ENCODE data around the gene SLC48A1.
A peak's percentile ranks its signal among the peaks of the same experiment; 100 is the strongest.

Gene SLC48A1

DNA sequence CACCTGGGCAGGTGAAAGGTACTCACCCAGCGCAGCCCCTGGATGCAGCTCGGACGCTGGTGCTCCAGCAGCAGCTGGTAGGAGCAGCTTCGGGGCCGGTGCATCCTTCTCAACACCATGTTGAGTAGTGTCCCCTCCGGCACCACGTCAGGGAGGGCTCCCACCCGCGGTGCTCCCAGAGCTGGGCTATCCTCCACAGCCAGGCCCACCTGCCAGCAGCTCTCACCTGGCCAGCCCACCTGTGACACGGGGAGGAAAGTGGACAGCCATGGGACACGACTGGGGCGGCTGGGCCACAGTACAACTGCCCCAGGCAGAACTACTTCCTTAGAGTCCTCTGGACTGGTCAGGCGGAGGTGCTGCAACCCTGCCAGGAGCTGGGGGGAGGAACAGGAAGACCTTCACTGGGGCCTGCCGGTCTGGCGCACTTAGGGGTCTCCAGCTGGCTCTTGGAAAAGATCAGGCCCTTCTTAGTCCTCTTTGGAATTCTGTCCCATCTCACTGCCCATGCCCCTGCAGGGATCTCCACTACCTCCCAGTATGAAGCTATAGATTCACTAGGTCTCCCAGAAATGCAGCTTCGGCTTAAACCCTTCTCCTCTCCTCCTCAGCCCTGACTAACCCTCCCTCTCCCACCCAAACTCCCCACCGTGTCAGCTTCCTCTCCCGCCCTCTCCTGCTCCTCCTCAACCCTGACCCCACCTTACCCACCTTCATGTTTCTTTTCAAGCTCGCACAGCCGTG lies 15.0 kb upstream of the SLC48A1 start:
- DNase-seq: peak in 30 of 58 donors; percentile 20 to 75 (median 43)

DNA sequence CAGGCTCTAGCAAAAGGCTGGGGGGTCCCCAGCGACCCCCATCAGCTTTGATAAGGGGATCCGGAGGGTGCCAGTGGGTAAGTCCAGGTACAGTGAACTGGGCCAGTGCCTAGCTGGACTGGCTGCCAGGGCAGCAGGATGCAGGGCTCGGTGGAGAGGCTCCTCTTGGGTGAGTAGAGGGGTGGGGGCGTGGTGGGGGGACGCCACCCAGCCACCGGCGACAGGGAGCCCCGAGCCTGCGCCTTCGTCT lies 14.5 kb upstream of the SLC48A1 start:
- DNase-seq: peak in 1 of 58 donors; percentile 60

DNA sequence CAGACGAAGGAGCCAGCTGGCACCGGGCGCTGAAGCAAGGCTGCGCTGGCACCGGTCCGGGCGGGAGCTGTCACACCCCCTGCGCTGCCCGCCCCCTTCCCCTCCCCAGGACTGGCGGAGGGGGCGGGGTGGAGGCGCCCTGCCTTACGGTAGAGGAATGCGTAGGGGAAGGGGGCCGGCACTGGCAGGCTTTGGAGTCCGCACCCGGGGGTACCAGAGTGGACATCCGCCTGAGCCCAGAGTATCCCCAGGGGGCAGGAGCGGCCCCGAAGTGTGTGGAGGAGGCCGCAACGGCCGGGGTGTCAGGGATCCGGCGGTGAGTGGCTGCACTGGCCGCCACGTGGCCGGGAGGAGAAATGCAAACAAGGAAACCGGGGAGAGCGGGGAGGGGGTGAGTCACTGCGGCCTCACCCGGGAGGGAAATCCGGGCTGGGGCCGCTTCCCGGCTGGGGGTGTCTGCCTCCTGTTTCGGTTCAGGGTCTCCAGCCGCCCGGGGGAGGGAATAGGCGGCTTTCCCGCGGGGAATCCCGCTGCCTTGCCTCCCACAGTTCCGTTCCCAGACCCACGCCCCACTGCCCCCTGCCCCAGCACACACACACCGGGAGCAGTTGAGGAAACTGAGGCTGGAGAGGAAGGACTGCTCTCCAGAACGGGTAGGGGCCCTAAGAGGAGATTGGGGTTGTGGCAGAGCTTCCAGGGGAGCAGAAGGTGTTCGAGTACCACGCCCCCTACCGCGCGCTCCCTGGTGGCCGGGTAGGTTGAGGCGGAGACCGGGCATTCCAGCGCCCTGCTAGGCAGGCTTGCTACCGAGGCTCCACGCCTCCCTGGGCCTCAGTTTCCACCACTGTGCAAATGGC lies 14.0 kb upstream of the SLC48A1 start, which contains the start of gene RAPGEF3:
Gene RAPGEF3, minus strand, starts transcription at position 47 of the 857 bp plus-strand sequence. CDS start 324 bp downstream, outside the sequence.
- DNase-seq: peak; percentile 64 to 99 (median 92)

- DNase-seq: no peak
These were observed 10.1 kb upstream of the SLC48A1 start for GRCh38 chr12:47762850-47763465.

DNA sequence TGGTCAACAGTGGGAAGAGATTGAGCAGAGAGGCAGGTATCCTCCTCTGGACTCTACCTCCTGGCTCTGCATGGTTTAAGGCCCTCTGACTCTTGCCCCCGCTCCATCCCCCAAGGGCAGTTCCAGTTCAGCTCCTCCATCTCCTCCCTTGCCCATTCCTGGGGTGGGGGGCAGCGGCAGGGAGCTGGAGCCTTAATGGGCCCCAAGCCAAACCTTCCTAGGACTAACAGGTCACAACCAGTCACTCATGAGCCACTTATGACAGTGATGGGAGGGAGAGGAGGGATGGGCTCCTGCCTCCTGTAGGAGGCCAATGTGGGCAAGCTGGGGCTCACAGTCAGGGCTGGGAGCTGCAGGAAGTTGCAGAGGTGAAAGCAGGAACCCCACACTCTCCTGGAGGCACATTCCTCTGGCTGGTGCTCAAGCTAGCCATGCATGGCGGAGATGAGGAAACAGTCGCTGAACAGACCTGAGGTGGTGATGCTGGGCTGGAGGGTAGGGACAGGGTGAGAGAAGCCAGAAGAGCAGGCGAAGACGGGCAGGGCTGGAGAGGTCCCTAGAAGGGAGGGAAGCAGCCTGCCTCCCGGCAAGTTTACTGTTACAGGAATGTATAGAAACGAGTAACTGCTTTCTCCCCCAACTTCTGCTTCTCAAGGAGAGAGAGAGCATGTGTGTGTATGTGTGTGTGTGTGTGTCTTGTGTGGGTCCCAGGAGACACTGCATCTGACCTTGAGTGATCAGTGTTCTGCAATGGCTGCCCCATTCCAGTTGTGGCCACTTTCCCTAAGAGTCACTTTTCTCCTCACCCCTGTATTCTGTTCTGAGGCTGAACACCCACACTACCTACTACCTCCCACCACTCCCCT lies 9.3 kb upstream of the SLC48A1 start:
- DNase-seq: no peak

- DNase-seq: no peak
These were observed 6.4 kb upstream of the SLC48A1 start for GRCh38 chr12:47766502-47767215.

- DNase-seq: peak in 22 of 58 donors; percentile 6 to 62 (median 33)
These were observed 5.8 kb upstream of the SLC48A1 start for GRCh38 chr12:47767216-47767724.

GRCh38 chr12:47768323-47768811 lies 4.7 kb upstream of the SLC48A1 start:
- no peak for DNase-seq

DNA sequence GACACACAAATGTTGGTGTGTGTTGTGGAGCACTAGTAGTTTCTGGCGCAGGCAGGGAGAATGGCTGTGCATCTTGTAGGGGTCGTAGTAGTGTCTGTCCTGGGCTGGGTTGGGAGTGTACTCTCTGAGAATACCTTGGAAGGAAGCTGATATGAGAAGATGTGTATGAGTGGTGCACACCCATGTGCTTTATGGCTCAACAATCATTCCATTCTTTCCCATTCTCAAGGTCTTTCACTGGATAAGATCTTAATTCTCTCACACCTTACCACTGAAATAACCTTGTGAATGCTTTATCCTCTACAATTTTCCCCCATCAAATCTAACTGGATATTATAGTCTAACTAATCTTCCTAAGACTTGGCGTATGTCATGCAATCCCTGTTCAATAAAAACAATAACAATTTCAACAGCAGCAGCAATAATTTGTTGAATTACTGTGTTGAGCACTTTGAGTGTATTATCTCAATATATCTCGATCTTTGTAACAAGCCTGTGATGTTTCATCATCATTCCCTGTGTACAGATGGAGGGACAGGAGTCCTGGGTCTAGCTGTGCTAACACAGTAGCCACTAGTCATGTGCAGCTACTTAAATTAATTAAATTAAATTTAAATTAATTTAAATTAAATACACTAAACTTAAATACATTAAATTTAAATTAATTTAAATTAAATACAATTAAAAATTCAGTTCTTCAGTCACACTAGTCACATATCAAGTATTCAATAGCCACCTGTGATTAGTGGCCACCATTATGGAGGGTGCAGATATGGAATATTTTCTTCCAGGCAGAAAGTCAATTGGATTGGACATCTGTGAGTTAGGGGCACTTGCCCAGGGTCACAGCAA lies 3.6 kb upstream of the SLC48A1 start:
- DNase-seq: no peak

GRCh38 chr12:47770086-47770726 lies 2.8 kb upstream of the SLC48A1 start:
- no peak for DNase-seq

GRCh38 chr12:47771304-47771703 lies 1.7 kb upstream of the SLC48A1 start:
- DNase-seq: no peak

DNA sequence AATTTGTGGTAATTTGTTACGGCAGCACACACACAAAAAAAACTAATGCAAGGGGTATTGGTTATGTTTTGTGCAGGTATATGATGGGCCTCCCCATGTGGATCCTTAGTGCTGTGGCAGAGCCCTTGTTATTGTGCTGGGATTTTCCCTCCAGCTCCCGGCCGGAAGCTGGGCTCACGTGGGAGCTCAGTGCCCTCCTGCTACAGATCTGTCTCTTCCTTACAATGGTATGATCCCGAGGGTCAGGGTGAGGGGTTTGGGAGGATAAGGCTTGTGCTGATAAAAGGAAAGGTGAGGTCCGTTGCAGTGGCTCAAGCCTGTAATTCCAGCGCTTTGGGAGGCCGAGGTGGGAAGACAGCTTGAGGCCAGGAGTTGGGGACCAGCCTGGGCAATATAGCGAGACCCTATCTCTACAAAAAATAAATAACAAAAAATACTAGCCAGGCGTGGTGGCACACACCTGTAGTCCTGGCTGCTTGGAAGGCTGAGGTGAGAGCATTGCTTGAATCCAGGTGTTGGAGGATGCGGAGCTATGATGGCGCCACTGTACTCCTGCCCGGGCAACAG lies 861 bp upstream of the SLC48A1 start:
- DNase-seq: peak in 9 of 58 donors; percentile 15 to 40 (median 29)

DNA sequence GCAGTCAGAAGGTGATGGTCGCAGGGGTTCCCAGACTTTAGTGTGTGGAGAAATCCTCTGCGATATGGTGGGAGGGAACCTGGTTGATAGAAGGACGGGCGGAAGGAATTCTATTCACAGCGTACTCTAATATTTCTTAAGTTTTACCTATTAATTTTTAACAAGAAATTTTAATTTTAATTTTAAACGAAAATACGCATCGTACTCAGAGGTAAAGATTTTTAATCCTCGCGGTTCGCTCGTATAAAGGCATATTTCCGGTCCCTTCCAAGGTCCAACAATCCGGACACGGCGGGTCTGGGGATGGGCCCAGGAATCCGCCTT lies 338 bp upstream of the SLC48A1 start:
- DNase-seq: no peak

DNA sequence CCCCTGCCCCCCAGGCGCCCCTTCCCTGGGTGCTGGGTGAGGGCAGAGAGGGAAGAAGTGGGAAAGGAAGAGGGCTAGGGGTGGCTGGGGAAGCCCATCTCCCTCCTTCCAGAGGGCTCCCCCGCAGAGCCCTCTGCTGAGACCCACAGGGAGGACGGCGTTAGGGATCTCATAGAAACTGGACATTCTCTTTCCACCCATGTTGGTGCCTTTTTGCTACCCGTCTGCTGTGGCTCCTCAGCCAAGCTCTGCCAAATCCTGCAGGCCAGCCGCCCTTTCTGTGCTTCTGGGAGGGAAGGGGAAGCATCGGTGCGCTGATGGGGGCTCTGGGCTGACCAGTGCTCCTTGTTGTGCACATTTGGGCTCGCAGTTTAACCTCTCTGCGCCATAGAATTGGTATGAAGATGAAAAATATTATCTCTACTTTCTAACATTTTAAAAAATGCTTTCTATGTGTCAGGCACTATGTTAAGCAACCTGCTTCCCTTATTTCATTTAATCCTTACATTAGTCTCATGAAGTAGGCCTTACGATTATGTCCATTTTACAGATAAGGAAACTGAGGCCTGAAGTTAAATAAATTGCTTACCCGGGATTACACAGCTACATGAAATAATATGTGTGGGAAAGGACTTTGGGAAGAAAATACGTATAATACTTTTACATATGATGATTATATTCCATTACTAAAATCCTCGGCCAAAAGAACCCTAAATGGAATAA lies 981 bp downstream of the SLC48A1 start:
- peak in 5 of 58 donors; percentile 35 to 61 (median 58) for DNase-seq

DNA sequence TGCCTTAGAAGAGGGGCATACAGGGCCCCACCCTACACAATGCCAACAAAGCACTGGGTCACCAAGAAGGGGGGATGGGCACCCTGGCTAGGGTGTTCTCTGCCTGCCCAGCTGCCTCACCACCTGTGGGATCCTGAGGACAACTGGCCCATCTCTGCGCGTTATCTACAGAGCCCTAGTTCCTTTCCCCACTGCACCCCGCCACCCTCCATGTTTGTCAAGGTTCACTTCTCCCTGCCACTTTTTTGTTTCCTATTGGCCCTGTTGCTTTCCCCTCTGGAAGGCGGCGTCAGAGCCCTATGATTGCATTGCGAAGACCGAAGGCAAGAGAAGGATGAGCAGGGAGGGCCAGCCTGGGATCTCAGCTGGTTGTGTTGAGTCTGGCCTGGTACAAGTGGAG lies 1.6 kb downstream of the SLC48A1 start:
- peak in 5 of 58 donors; percentile 16 to 47 (median 32) for DNase-seq

DNA sequence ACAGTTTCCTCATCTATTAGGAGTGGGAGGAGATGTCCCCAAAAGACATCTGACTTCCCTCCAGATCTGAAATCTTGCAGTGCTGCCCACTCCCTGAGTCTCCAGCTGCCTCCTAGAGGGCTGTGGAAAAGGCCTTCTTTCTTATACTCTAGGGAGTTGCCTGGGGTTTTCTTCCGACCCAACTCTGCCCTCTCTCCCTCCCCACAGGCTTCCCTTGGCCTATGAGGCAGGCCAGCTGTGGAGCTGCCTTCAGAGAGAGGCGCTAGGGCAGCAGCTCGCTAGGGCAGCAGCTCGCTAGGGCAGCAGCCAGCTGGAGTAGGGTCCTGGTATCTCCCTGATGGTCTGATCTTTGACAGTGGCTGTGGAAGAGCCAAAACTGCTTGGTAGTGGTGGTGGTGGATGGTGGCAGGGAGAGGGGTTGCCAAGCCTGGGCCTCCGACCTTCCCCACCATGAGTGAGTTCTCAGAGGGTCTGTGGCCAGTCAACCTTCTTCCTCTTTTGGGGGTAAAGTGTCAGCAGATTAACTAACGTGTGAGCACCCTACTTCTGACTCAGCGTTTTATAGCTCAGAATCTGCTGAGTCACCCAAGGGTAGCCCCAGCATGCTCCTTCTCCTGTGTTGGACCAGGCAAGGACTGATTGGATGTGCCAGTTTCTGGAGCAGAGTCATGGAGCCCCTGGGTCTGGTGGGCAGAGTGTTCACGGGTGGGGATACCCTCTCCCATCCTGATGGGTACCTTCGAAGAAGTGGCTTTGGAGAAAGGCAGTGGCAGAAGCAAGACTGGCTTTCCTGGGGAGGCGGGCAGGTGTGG lies 2.3 kb downstream of the SLC48A1 start:
- DNase-seq: peak in 30 of 58 donors; percentile 14 to 66 (median 45)

Measured in anterior cingulate cortex (tissue), 58 donors.